Activated CD4-positive, CD25-positive, alpha-beta regulatory T cell treated with anti-CD3 and anti-CD28 coated beads, Interleukin-2, amount 50 U/mL, for 16 hours (primary cell): ENCODE results near the gene MAPKBP1.

ENCODE experiments used
- DNase-seq: peaks from one replicate; pipeline ENCODE4 v3.0.0-alpha.2; 2020; ENCODE audit warnings: low read depth, low spot score

Gene MAPKBP1

DNA sequence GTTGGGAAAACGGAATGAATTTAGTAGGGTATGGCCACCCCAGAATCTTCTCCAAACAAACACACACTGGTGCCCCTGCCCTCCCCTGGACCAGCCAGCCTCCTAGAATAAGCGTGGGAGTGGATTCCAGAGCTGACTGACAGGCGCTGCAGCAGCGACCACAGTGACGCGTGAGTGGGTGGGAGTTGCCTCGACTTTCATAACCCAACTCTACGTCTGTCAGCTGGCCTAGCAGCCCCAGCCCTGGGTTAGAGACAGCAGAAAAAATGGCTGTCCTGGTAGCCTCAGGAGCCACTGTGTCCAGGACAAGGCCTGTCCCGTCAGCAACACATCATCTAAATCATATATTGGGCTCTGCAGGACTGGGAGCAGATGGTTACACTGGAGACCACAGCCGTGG lies 74.3 kb downstream of the MAPKBP1 start:
- no peak for DNase-seq

DNA sequence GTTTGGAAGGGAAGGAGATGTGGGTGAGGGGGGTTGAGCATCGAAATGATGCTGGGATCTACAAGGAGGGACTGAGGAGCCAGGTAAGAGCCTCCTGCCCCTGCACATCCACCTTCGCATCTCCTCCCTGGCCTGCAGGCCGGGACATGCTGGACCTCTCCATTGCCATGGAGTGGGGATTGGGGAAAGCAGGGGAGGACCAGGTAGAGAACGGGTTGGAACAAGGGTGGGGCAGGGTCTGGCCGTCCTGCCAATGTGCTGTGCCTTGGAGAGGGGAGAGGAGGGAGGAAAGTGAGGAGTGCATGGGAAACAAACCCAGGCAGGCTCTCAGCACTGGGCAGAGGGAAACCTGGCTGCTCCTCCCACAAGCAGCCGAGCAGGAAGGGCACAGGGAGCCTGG lies 74.9 kb downstream of the MAPKBP1 start:
- DNase-seq, result no peak

DNA sequence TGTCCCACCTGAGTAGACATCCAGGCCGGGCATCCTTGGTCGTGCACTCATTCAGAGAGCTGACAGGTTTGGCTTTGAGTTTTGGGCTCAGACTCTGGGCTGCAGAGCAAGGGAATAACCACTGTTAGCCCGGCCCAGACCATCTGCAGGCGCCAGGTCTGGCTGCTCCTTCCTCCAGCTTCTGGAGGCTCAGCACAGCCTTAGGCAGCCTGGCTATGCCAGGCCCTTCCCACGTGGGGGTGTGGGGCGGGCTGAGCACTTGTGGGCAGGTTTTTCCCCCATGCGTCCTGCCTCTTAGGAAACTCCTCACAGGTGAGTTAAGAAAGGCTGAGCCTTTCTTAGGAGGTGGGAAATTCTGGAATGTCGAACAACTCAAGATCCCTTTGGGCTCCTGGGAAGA lies 75.6 kb downstream of the MAPKBP1 start:
- no peak for DNase-seq

DNA sequence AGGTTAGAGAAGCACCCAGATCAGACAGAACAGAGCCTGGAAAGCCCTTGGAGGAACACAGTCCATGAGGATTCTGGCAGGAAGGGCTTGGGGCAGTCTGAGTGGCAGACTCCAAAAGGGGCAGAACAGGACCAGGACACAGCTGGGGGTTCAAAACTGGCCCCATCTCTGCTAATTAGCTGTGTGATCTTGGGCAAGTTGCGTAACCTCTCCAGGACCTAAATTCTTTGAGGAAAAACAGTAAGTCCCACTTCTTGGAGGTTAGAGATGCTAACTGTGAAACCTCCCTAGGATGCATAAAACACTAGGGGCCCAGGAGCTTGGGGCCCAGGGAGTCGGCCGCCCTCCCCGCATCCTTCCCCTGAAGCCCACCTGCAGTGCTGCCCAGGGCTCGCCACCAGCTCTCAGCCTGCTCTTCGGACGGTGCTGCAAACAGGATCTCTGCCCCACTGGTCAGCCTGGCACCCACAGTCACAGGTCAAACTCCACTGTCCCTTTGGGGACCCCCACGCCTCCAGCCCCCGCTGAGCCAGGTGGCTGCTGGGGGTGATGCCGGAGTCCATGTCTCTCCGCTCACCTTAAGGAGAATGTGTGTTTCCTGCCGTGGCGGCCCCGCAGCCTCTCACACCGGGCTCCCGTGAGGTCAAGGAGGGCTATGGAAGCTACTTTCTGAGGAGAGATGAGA lies 76.3 kb downstream of the MAPKBP1 start:
- no peak for DNase-seq

DNA sequence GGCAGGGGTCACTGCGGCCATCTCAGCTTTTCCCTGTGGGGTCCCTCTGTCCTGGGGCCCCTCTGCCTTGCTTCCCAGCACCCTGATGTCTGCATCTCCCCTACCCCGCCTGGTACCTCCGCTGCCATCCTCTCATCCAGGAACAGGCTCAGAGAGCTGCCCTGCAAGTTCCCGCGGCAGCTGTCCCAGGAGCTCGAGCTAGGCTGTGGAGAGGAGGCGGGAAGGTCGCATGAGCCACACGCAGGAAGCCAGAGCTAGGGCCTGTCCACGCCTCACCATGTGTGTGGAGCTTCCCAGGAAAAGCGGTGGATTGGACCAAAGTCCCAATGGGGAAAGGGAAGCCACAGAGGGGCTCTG lies 76.9 kb downstream of the MAPKBP1 start:
- no peak for DNase-seq

DNA sequence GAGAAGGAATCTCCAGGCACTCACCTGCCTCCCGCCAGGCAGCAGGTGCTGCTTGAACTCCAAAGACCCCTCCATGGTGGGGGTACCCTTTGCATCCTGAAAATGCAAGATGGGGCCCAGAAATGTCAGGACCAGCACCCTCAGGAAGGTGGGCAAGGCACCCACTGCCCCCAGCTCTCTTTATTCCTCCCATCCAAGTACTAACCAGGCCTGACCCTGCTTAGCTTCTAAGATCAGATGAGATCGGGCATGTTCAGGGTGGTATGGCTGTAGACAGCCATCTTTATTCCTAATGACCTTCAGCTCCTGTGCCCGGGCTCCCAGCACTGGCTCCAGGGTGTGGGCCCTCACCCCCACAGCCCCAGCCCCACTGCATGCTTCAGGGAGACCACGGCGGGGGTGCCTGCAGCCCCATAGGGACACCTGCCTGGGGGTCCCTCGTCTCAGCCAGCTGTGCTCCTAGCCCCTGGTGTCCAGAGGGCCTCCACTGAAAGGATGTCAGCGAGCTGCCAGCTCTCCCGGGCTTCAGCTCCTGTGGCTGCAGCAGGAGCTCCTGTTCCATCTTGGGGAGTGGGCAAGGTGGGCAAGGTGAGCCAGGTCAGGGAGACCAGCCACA lies 77.6 kb downstream of the MAPKBP1 start:
- DNase-seq, result no peak

DNA sequence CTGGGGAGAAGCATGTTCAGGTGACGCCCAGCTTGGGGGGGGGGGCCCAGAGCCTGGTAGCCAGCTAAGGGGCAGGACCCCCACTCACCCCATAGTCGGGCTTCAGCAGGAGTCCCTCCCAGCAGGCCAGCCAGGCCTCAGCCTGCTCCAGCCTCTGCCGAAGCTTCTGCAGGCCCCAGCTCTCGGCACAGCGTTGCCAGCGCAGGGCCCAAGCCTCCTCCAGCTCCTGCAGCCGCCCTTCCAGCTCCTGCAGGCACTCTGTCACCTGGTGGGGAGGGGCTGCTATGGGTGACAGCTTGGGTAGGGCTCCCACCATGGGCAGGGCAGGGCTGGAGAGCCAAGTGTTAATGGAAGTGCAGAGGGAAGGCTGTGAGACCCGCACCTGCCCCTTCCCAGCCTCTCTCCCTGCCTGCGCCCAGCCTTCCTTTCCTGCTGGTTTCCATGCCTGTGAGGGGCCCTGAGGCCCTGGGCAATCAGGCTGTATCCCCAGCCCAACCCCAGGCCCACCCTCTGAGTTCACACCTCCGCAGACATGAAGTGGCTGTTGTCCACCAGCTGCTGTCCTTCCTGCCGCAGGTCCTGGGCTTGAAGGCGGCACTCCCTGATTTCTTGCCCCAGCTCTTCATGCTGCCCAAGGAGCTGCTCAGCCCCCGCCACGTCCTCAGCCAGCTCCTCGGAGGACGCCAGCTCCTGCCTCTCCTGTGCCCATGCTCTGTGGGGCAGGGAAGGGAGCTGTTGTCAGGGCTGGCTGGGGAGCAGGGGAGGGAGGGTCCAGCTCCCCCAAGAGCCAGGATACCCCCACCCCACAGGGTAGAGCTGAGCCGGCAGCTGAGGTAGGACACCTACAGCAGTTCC lies 78.7 kb downstream of the MAPKBP1 start:
- DNase-seq, result no peak

DNA sequence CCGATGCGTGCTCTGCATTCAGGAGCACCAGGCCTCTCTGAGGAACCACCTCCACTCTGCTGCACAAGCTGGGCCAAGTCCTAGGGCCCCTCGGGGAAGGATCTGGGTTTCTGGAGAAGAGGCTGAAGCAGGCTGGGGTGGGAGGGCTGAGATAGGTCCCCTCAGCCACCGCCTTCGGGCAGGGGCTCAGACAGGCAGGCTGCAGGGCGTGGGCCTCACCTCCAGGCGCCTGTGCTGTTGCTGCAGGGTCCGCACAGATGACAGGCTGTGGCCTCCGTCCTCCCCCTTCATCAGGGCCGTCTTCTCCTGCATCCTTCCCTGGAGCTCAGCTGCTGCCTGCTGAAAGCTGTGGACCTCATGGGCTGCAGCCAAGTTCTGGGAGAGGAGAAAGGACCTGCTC lies 79.5 kb downstream of the MAPKBP1 start:
- no peak for DNase-seq

DNA sequence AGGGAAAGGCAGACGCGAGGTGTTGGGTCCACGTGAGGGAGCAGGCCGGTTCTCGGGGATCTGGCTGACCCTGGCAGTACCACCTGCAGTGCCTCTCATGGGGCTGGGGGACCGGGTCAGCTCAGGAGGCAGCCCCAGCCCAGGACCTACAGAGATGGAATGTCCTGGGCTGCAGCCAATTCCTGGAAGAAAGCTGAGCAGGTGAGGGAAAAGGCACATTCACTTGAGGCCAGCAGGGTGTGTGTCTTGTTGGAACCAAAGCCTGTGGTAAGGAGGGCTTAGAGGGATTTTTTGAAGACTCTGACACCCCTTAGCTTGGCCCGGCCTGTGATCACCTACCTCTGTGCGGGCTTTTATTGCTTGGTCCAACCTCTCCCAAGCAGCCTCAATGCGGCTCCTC lies 80.2 kb downstream of the MAPKBP1 start:
- no peak for DNase-seq

DNA sequence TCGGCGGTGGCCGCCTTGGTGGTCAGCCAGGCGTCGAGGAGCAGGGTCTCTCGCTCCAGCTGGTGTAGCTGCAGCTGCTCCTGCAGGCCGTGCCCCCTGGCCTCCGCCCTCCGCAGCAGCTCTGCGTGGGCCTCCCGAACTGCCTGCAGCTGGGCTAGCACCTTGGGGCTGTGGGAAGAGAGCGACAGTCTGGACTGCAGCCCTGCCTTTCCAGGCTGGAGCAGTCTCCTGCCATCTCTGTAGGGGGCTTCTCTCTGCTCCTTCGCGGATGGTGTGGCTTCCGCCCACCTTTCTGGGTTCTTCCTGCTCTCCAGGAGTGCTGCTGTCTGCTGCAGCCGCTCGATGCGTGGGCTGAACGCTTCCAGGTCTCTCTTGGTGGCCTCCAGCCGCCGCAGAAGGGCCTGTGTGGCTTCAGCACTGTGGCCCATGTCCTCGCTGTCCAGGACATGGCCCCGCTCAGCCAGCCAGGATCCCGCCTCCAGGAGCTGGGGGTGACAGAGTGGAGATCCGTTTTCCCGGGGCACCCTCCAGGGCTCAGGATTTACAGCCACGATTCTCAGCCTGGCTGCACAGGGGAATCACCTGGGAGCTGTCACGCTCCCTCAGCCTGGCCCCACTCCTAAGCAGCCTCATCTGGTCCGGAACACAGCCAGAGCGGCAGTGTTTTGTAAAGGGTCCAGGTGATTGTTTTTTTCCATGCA lies 81.1 kb downstream of the MAPKBP1 start:
- DNase-seq, result no peak

DNA sequence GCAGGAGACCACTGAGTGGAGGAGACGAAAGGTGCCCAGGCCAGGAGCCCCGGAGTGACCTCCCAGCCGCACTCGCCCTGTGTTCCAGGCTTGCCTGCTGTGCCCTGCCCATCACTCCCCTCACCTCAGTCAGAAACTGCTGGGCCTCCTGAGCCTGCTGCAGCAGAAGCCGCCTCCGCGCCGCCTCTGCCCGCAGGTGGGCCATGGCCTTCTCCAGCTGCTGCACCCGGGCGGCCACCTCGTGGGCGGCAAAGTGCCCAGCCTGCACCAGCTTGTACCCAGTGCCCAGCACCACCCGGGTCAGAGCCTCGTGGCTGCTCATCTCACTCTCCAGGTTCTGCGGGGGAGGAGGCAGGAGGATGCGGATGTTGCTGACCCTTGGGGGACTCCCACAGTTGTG lies 82.0 kb downstream of the MAPKBP1 start:
- DNase-seq, result no peak

DNA sequence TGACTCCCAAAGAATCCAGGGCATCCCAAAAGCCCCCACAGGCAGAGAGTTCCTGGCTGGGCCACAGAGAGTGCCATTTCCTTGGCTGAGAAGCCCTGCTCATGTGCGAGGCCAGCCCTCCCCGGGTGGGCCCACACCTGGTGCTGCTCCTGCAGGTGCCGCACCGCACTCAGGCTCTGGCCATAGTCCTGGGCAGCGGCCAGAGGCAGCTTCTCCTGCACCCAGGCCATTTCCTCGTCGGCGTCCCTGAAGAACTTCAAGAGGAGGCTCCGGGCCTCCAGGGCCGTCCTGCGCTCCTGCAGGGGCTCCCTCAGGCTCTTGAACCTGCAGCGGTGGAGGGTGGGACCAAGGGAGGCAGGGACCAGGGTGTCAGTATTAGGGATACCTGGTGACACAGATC lies 82.4 kb downstream of the MAPKBP1 start:
- DNase-seq, result no peak

DNA sequence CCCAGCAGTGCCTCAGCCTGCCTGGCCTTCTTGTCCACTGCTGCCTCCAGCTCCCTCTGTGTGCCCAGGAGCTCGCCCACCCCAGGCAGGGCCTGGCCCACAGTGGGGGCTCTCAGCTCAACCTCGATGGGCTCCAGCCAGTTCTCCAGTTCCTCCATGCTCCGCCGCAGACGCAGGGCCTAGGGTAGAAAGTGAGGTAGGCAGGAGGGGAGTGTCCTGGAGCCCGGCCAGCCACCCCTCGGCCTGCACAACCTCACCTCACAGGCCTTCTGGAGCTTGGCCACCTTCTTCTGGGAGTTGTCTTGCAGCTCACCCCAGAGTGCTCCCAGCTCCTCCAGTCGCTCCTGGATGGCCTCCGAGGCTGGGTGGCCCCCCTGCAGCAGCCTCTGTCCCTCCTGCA lies 83.0 kb downstream of the MAPKBP1 start:
- DNase-seq, result no peak

DNA sequence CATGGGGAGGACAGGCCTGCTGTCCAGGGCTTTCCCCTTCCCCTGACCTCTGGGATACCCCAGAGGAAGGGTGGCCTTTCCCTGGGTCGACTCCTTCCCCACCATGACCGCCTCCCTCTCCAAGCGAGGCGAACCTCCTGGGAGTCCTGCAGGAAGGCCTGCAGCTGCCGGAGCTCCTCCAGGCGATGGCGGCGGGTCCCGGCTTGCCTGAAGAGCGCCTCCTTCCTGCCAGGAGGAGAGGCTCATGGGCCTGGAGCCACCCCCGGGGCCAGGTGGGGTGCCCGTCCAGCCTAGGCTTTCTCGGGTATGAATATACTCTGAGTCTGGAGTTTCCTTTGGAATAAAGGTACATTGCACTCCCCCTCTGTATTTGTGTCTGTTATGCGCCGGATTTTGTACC lies 84.5 kb downstream of the MAPKBP1 start:
- no peak for DNase-seq

DNA sequence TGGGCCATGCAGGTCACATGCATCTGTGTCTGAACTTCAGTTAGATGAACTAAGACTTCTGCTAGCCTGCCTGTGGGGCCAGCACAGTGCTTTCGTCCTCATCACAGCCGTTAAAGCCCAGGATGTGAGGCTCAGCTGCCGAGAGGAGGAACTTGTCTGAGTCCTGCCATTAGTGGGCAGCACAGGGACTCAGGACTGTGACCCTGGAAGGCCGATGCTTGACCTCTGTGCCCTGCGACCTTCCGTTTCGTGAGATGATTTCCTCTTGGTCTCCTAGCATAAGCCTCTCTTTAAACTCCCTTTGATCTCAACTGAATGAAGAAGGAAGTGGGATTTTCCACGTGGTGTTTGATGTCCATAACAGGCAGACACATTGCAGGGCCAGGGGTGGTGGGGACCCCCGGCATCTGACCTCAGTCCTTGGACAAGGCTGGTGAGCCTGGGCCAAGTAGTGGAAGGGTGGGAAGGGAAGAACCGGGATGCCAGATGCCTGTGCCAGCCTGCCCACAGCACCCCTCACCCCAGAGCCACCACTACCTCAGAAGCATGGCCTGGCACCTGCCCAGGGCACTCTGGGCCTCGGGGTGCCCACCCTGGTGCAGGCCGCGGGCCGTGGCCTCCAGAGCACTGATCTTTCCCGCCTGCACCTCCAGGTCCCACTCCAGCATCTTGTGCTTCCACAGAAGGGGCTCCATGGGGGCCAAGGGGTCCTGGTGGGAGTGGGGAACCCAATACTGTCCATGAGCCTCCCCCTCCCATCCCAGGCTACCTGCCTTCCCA lies 86.0 kb downstream of the MAPKBP1 start:
- no peak for DNase-seq

DNA sequence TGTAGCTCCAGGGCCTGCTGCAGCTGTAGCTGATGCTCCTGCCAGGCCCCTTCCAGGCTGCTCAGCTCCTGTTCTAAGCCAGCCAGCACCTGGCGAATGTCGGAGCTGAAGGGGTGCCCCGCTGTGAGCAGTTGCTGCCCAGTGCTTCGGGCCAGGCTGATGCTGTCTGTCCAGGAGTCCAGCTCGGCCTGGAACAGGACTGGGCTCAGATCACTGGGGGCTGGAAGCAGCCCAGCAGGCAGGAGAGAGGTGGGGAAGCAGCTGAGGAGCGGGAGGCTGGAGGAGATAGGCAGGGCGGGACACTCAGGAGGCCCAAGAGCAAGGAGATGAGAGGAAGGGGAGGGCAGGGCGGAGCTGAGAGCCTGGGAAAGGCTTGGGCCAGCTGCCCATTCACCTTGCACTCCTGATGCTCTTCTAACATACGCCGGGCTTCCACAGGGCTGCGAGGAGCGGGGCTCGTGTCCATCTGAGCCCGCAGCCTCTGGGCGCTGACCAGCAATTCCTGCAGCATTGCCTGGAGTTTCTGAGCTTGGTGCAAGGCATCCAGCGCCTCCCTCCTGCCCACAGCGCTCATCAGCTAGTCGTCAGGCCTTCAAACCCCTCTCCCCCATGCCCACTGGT lies 87.6 kb downstream of the MAPKBP1 start:
- DNase-seq, result no peak

DNA sequence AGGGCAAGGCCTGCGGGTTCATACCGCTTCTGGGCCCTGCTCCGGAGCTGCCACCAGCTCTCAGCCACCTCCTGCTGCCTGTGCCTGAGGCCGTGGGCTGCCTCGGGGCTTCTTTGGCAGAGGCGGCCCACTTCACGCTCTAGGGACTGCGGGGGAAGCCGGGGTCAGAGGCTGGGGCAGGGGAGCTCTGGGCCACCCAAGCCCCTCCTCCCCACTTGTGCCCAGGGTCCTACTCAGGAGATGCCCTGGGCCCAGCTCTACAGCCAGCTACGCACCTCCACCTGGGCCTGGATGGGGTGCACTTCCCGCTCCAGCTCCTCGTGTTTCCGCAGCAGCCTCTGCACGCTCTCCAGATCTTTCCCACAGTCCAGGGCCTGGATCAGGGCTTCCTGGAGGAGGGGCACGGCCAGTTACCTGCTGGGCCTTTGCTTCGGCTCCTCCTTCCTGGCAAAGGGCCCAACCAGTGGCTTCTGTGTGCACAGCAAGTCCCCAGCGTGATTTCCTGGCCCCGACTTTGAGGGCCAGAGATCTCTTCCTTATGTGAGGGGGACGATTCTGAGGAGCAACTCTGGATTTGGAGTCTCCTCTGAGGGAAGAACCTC lies 88.3 kb downstream of the MAPKBP1 start:
- no peak for DNase-seq

DNA sequence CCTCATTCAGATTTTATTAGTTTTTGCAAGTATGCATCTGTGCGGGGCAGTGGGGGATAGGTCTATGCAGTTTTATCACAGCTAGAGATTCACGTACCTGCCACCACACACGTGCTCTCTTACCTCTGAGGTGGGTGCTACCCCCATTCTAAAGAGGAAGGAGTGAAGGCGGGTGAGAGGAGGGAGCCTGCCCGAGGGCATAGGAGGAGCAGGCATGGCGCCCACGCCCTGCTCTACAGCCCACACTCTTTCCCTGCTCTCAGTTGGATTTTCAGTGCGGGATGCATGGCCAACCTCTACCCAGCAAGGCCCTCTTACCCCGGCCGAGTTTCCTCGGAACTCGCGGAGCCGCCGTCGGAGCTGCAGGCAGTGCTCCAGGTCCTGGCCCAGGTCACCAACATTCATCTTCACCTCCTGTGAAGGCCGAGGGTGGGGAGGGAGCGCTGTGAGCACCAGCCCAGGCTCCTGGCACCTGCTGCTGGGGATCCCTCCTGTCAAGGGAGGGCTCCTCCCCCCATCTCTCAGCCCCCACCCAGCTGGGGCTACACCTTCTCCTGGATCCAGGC lies 91.3 kb downstream of the MAPKBP1 start:
- no peak for DNase-seq

DNA sequence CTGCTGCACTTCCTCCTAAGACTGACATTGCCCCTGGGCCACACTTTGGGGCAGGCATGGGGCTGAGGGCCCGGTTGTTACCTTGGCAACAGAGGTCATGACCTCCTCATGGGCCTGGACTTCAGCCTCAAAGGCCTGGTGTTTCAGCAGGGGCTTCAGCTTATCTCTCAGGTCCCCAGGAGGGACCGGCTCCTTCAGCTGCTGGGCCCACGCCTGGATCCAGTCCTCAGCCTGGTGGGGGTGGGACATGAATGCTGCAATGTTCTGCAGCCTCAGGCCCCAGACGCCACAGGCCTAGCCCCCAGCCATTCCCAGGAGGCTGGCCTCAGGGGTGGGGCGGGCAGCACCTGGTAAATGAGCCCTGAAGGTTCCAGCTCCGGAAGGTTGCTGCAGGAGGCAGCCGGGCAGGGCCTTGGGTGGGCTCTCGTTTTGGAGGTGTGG lies 92.0 kb downstream of the MAPKBP1 start:
- no peak for DNase-seq

DNA sequence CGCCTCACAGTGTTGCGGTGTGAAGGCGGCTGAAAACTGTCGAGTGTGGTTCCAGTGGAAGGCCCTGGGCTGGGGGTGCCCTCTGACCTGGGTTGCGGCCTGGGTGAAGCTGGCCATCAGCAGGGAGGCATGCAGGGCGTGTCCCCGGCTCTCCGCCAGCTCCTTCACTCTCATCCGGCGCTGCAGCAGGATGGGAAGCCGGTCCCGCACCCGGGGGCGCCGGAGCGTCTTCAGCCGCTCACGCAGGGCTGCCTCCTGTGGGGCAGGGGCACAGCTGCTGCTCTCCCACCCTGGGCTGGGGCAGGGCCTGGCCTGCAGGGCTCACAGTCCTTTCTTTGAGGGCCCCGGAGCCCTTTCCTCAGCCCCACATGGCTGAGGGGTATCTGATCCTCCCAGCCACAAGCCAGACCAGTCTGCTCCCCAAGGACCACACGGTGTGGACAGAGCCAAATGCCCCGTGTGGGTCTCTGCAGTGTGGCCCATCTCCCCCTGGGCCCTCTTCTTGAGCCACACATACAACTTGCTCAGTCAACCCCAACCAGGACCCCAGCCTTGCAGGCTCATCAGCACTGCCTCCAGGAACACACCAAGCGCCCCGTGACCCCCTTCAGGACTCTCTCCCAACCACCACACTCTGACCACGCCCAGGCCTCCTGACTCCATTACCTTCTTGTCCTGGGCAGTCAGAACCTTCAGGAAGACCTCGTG lies 92.7 kb downstream of the MAPKBP1 start:
- no peak for DNase-seq
